Endothelial cell (in vitro differentiated cells): ENCODE results near the gene GRIK5. TPM values are rescaled to one million over a fixed set of nuclear protein-coding genes. Genes with fewer than 3 reads are reported as not detected.

ENCODE experiments used
- DNase-seq: peaks from one replicate; pipeline ENCODE4 v3.0.0; 2021; ENCODE audit warnings: low spot score
- H3K27ac Mint-ChIP-seq: one replicate; pipeline ENCODE4 v1.8.0; 2021; ENCODE audit warnings: mixed read lengths, inconsistent platforms; ENCODE audit not compliant: unreplicated experiment
- H3K27me3 Mint-ChIP-seq: one replicate; pipeline ENCODE4 v1.8.0; 2021; ENCODE audit warnings: mild to moderate bottlenecking, moderate library complexity, mixed read lengths, inconsistent platforms; ENCODE audit not compliant: unreplicated experiment
- H3K36me3 Mint-ChIP-seq: one replicate; pipeline ENCODE4 v1.8.0; 2021; ENCODE audit warnings: mild to moderate bottlenecking, low read depth, mixed read lengths, inconsistent platforms; ENCODE audit not compliant: unreplicated experiment
- H3K4me1 Mint-ChIP-seq: one replicate; pipeline ENCODE4 v1.8.0; 2021; ENCODE audit warnings: mild to moderate bottlenecking, mixed read lengths, inconsistent platforms; ENCODE audit not compliant: unreplicated experiment
- H3K4me3 Mint-ChIP-seq: one replicate; pipeline ENCODE4 v1.8.0; 2021; ENCODE audit warnings: mild to moderate bottlenecking, mixed read lengths, inconsistent platforms; ENCODE audit not compliant: unreplicated experiment
- H3K9me3 Mint-ChIP-seq: one replicate; pipeline ENCODE4 v1.8.0; 2021; ENCODE audit warnings: mixed read lengths, inconsistent platforms; ENCODE audit not compliant: unreplicated experiment
- total RNA-seq: library from RNA; stranded (reverse); fragmentation: NEBNext Ultra II Directional; extraction: Animal tissue kit (Norgen Biotek cat#: 25700); gene quantifications from one replicate; pipeline ENCODE4 v1.2.1, GENCODE V29; 2021; ENCODE audit not compliant: unreplicated experiment
- TF ChIP-seq, protein P1 (sequence below): fragments of 200-600 bp; sonication (generic); IDR thresholded peaks from one replicate; pipeline ENCODE4 v1.5.0; 2021; ENCODE audit warnings: antibody characterized with exemption; ENCODE audit not compliant: unreplicated experiment

Gene GRIK5
- total RNA-seq, 1 donor from 2014 or later = 18.4 TPM

DNA sequence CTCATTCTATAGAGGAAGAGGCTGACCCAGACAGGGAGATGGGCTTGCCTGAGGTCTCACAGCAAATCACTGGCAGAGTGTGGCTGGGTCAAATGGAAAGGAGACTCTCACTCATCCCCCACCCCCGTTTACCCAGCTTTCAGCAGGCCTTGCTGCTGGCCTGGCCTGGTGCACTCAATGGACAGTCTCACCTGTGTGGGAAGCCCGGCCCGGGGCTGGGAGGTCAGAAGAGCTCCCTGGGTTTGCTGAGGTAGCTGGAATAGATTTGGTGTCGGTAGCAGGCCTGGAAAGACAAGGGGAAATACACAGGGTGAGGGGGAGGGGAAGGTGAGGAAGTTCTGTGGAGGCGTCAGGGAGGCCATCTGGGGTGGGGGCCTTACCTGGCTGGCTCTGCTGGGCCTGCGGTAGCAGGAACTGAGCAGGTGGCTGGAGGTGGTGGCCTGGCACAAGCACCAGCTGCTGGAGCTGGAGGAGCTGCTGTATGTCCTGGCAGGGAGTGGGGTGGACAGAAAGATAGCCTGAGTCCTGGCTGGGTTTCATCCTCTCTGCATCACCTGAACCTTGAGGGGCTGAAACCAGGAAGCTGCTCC, 29.4 kb upstream of the GRIK5 start:
- no peak overlapping the region for H3K27ac Mint-ChIP-seq
- peaks cover 5% of the 10 kb centered on the region for H3K4me1 Mint-ChIP-seq
- DNase-seq = no peak
- H3K27me3 Mint-ChIP-seq = peaks cover 6% of the 10 kb centered on the region
- H3K36me3 Mint-ChIP-seq = no peaks in the 10 kb centered on the region
- no peaks in the 10 kb centered on the region for H3K9me3 Mint-ChIP-seq
- H3K4me3 Mint-ChIP-seq = no peak overlapping the region
- TF ChIP-seq, protein P1, sequence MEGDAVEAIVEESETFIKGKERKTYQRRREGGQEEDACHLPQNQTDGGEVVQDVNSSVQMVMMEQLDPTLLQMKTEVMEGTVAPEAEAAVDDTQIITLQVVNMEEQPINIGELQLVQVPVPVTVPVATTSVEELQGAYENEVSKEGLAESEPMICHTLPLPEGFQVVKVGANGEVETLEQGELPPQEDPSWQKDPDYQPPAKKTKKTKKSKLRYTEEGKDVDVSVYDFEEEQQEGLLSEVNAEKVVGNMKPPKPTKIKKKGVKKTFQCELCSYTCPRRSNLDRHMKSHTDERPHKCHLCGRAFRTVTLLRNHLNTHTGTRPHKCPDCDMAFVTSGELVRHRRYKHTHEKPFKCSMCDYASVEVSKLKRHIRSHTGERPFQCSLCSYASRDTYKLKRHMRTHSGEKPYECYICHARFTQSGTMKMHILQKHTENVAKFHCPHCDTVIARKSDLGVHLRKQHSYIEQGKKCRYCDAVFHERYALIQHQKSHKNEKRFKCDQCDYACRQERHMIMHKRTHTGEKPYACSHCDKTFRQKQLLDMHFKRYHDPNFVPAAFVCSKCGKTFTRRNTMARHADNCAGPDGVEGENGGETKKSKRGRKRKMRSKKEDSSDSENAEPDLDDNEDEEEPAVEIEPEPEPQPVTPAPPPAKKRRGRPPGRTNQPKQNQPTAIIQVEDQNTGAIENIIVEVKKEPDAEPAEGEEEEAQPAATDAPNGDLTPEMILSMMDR = no peak

DNA sequence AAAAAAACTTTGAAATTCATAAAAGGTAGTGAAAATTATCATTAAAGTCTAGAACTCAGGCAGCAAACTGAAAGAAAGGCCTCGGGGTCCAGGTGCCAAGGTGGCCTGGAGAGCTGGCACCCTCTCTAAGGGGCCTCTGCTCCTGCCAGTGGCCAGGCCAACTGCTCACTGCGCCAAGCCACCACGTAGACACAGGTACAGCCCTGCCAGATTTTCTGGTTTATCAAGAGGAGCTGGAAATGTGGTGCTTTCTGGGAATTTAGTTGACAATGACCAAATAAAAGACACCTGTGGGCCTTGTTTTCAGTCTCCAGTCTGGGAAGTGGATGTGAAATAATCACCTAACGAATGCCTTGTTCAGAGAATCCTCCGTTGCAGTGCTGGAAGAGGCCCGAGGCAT, 28.8 kb upstream of the GRIK5 start:
- Mint-ChIP-seq H3K4me3 (no peak overlapping the region), H3K27me3 (peaks cover 9% of the 10 kb centered on the region), H3K9me3 (no peaks in the 10 kb centered on the region), H3K4me1 (peaks cover 5% of the 10 kb centered on the region), H3K27ac (no peak overlapping the region), H3K36me3 (no peaks in the 10 kb centered on the region)
- DNase-seq = no peak
- TF ChIP-seq, protein P1 = no peak

DNA sequence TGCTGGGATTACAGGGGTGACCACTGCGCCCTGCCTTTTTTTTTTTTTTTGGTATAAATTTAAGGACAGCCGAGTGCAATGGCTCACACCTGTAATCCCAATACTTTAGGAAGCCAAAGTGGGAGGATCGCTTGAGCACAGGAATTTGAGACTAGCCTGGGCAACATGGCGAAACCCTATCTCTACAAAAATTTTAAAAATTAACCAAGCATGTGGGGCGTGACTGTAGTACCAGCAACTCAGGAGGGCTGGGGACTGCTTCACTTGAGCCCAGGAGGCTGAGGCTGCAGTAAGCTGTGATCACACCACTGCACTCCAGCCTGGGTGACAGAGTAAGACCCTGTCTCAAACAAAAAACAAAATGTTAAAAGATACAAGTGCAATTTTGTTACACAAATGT, 27.5 kb upstream of the GRIK5 start:
- Mint-ChIP-seq H3K36me3 (no peaks in the 10 kb centered on the region), H3K4me3 (no peak overlapping the region), H3K4me1 (peaks cover 5% of the 10 kb centered on the region), H3K27me3 (peaks cover 9% of the 10 kb centered on the region), H3K27ac (no peak overlapping the region), H3K9me3 (no peaks in the 10 kb centered on the region)
- no peak for DNase-seq
- TF ChIP-seq, protein P1 = no peak

DNA sequence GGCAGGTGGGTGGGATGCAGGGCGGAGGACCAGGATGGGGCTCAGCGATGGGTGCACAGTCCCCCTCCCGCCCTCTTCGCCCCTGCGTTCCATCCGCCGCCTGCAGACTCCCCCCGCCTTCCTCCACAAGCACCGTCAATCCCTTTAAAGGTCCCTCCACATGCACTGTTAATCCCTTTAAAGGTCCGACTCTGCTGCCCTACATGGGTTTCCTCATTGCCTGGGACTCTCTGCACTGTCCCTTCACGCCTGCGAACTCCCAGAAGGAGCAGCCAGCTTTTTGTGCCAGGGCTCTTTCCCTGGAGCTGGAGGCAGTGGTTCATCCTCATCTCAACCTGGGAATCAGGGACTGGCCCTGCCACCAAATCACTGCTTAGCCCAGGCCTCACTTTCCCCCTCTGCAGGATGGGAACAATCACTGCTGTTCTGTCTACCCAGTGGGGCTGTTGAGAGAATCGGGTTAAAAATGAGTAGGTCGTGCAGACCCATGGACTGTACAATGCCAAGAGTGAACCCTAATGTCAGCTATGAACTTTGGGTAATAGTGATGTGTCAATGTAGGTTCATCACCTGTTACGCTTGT, 26.3 kb upstream of the GRIK5 start:
- Mint-ChIP-seq H3K27me3 (peaks cover 6% of the 10 kb centered on the region), H3K27ac (no peak overlapping the region), H3K36me3 (no peaks in the 10 kb centered on the region), H3K4me3 (no peak overlapping the region), H3K4me1 (peaks cover 5% of the 10 kb centered on the region), H3K9me3 (no peaks in the 10 kb centered on the region)
- TF ChIP-seq, protein P1 = no peak
- no peak for DNase-seq

DNA sequence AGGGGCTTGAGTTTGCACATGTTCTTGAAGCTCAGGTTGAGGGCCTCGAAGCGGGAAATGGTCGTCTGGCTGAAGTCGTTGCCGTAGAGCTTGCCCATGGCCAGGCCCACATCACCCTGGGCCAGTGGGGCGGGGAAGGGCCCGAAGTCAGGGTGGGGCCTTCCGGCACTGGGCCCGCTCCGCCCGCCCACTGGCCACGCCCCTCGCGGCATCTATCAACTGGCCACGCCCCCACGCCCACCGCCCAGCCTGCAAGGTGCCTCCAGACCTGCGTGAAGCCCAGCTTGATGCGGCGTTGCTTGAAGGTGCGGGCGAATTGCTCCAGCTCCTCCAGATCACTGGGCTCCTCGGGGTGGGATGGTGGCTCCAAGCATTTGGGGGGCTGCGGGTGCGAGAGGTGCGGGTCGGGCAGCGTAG, 25.8 kb upstream of the GRIK5 start:
- Mint-ChIP-seq H3K27me3 (peaks cover 6% of the 10 kb centered on the region), H3K27ac (no peak overlapping the region), H3K4me1 (peaks cover 5% of the 10 kb centered on the region), H3K9me3 (no peaks in the 10 kb centered on the region), H3K36me3 (no peaks in the 10 kb centered on the region), H3K4me3 (no peak overlapping the region)
- DNase-seq = peak; percentile 31
- TF ChIP-seq, protein P1 = no peak
